GM19351 (cell line): ENCODE measurements around the gene MAPK11.

ENCODE experiments used
- ATAC-seq: cut with Tn5 transposase; IDR thresholded peaks from one replicate; pipeline ENCODE4 v1.9.1; 2021; ENCODE audit warnings: mild to moderate bottlenecking, moderate library complexity; ENCODE audit not compliant: unreplicated experiment

Gene MAPK11

DNA sequence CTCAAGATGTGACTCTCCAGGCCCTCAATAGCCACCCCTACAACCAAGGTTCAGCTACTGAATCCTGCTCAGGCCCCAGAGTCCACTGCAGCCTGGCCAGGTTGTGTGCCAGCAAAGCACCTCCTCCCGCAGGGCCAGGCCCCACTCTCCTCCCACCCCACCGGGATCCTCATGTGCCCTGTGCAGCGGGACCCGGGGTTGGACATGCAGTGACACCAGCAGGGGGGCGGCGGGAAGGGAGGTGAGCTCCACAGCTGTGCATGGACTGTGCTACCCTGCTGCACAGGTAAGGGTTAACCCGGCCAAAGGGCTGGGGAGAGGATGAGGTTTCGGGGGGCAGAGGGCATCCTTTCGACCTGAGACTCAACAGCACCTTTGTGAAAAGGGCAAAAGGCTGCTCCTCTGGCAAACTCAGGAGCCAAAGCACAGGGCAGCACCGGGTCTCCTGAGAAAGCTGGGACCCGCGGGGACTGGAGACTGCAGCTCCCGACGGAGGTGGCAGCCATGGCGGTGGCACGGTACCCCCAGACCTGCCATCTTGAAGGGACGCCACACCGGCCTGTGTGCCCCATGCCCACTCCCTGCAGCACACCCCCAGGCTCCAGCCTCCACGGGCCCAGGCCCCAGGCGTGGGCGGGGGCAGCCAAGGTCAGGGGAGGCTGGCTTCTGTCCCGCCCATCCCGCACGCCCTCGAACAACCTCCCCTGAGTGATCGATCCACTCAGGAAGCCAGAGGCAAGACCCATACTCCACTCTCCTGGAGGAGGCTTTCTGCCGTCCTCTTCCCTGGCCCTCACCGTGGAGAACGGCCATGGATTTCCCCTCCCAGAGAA lies 26.7 kb upstream of the MAPK11 start:
- no peak for ATAC-seq

DNA sequence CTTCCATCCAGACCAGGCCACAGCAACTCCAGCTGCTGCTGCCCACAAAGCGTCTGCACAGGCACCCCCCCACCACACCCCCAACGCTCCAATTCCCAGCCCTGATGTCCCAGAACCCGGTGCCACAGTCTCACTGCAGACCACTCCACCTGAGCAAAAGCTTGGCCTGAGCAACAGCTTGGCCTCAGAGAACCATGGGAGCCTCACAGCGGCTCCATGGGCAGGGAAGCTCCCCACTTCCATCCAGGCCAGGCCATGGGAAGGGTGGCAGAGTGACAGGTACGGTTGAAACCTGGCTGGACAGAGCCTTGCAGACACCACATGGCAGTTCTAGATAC lies 24.1 kb upstream of the MAPK11 start:
- ATAC-seq: no peak

- ATAC-seq: no peak
Observed at GRCh38 chr22:50293441-50294318, 23.5 kb upstream of the MAPK11 start.

- no peak for ATAC-seq
Observed at GRCh38 chr22:50292643-50293440, 22.7 kb upstream of the MAPK11 start.

GRCh38 chr22:50289942-50290630 lies 19.9 kb upstream of the MAPK11 start:
- ATAC-seq: no peak

DNA sequence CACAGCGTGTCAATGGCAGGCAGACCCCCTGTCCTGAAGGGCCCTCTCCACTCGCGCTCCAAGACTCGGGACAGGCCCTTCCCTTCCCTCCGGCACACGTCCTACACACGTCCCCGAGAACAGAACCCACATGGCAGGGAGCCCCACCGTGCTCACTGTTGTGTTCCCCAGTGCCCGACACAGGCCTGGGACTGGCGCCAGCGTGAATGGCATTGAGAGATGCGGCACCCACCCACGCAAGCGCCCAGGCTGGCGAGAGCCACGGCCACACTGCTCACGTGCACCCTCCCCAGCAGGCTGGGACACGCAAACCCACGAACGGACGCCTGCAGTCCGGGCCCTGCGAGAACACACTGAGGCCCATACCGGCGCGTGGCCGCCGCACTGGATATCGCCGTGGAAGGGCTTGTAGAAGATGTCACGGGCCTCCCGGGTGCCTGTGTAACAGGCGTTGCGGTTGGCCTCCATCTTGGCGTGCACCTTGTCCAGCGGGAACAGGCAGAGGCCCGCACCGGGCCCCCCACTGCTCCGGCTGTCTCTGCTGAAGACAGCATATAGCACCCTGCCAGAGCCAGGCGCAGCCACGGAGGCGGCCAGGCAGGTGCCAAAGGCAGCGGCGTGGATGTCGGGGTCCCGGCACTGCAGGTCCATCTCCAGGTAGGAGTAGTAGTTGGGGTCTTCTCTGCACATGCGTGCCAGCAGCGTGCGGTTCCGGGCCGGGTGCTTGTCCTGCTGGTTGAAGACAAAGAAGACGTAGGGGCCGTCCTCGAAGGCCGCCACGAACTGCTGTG lies 19.2 kb upstream of the MAPK11 start:
- ATAC-seq: no peak

GRCh38 chr22:50287731-50288130 lies 17.6 kb upstream of the MAPK11 start:
- ATAC-seq: no peak

- no peak for ATAC-seq
Observed at GRCh38 chr22:50286701-50287318, 16.6 kb upstream of the MAPK11 start.

DNA sequence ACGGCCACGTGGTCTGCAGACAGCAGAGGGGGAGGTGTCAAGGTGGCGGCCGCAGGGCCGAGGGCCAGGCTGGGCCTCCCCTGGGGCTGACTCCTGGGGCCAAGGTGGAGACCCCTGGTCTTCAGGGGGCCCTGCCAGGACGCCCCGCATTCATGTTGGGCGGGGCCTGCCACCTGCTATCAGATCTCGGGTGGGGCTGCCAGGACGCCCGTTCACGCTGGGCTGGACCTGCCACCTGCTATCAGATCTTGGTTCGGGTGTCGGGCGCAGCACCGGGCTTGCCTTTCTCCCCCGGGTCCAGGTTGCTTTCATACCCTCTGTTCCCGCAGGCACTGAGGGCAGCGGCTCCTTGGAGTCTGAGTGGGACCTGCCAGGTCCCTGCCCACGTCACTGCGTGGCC lies 16.1 kb upstream of the MAPK11 start:
- ATAC-seq: no peak

- ATAC-seq: no peak
Observed at GRCh38 chr22:50285568-50286229, 15.5 kb upstream of the MAPK11 start.

GRCh38 chr22:50284479-50284878 lies 14.3 kb upstream of the MAPK11 start:
- ATAC-seq: no peak

DNA sequence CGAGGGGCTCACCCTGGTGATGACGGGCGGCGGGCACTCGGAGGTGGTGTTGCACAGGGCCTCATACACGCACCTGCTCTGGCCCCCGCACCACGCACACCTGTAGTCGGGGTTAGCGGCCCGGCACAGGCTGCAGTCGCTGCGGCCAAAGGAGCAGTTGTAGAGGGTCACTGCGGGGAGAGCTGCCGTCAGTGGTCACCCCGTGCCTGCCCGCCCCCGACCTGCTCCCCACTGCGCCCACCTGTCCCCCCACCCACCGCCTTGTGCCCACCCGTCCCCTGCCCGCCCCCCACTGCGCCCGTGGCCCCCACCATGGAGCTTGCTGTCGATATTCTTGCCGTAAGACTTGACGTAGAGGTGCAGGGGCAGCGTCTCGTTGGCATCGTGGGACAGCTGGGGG lies 13.6 kb upstream of the MAPK11 start:
- no peak for ATAC-seq

GRCh38 chr22:50282361-50283155 lies 12.4 kb upstream of the MAPK11 start:
- no peak for ATAC-seq

DNA sequence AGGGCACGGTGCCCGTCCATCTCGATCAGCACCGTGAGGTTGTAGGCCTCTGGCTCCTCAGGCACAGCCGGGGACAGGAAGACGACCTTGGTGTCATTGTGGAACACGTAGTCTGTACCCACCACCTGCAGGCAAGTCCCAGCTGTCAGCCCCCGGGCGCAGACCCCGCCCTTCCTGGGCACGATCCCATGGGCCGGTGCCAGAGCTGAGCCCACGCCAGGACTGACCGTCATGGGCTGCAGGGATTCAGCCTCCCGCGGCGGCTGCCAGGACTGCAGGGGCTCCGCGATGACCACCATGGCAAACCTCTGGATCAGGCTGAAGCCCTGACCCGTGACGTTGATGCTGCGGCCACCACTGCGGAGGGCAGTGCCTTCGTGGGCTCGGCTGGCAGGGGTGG lies 11.8 kb upstream of the MAPK11 start:
- ATAC-seq: no peak

- ATAC-seq: no peak
Observed at GRCh38 chr22:50281384-50281760, 11.2 kb upstream of the MAPK11 start.

DNA sequence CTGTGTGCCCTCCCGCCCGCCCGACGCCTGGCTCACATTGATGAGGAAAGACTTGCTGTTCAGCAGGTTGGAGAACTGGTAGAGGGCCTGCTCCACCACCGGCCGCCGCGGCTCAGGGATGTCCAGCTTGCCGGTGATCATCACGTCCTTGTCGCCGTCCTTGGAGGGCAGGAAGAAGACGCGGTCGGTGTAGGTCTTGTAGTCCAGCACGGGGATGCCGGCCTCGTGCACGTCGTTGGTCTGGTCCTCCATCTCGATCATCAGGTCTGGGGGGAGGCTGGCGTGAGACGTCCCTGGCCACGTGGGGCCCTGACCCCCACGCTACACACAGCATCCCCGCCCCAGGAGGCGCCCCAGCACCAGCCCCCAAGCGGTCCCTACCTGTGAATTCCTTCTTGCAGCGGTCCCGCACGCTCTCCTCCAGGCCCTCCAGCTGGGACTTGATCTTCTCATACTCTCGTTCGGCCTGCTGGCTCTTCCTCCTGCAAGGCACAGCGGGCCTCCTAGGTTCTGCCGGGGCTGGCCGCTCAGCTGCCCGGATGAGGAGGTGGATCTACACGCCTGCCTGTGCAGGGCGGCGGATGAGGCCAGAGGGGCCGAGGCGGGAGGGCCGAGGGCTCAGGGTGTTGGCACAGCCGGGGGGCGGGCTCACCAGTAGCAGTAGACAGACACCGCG lies 10.7 kb upstream of the MAPK11 start:
- ATAC-seq: no peak

DNA sequence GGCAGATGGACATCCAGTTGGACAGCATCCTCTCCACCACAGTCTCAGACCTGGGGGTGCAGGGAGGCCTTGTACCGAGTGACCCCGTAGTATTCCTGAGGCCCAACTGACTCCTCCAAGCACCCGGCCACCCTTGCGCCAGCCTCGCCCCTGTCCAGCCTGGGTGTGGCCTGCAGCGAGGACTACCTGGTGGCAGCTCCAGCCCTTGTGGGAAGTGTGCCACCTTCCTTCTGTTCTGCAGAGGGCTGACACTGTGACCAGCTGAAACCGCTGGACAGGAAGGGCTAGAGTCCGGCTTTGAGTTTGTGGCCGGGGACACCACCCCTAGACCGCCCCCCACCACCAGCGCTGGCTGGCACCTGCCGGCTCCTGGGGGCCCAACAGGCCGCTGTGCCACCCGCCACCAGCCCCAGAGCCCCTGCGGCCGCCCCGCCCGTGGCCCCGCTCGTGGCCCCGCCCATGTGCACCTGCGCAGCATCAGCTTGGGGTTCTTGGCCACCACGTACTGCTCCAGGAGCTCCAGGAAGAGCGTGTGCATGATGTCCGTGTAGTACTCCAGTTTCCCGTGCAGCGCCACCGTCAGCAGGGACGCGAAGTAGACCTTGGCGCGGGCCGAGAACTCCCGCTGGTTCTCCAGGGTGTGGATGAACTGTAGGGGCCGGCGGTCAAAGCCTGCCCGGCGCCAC lies 10.0 kb upstream of the MAPK11 start:
- no peak for ATAC-seq
